ENCODE data around the gene CERS6.
"Not testable (repeated sequence)": the region's sequence is repeated elsewhere in the genome, so short reads cannot be mapped to it uniquely, and the experiment has no call there.

CERS6 gene

GRCh38 chr2:168455645-168456520, at the start of gene CERS6:
Gene CERS6, plus strand, starts transcription at chr2:168456272. Its CDS starts 177 bp downstream, at chr2:168456449.
- H2AFZ ChIP-seq = peak within 1 kb of the TSS; percentile 98
- H3K4me2 ChIP-seq (ENCODE audit: low read length) = peak within 1 kb of the TSS; percentile 86
- H3K4me3 ChIP-seq (ENCODE audit: low read depth, low read length) = peak within 1 kb of the TSS; percentile 70
- H3K4me1 ChIP-seq = peaks cover 4% of the 10 kb centered on the region
- no peaks in the 10 kb centered on the region for H3K27me3 ChIP-seq (ENCODE audit: control insufficient read depth, insufficient read depth, low read length)
- H3K36me3 ChIP-seq (ENCODE audit: control insufficient read depth, insufficient read depth, low read length) = no peaks in the 10 kb centered on the region
- H3K9me3 ChIP-seq (ENCODE audit: control insufficient read depth, low read length) = no peaks in the 10 kb centered on the region
- H3K79me2 ChIP-seq = peaks cover 14% of the 10 kb centered on the region
- H3K27ac ChIP-seq = peak within 1 kb of the TSS; percentile 58
- peak within 1 kb of the TSS; percentile 56 for H3K9ac ChIP-seq
- TF ChIP-seq CTCF (IDR thresholded peaks at IDR 0.05) = no peak

GRCh38 chr2:168412301-168412700, 43.8 kb upstream of the CERS6 start:
- H3K4me2 ChIP-seq (ENCODE audit: low read length); H3K27ac ChIP-seq; H2AFZ ChIP-seq; H3K79me2 ChIP-seq; H3K4me1 ChIP-seq; H3K4me3 ChIP-seq (ENCODE audit: low read depth, low read length); H3K36me3 ChIP-seq (ENCODE audit: control insufficient read depth, insufficient read depth, low read length); H3K9me3 ChIP-seq (ENCODE audit: control insufficient read depth, low read length); H3K9ac ChIP-seq; H3K27me3 ChIP-seq (ENCODE audit: control insufficient read depth, insufficient read depth, low read length): not testable (repeated sequence)

- H3K9ac ChIP-seq; H3K36me3 ChIP-seq (ENCODE audit: control insufficient read depth, insufficient read depth, low read length); H3K27ac ChIP-seq; H2AFZ ChIP-seq; H3K4me2 ChIP-seq (ENCODE audit: low read length); H3K9me3 ChIP-seq (ENCODE audit: control insufficient read depth, low read length); H3K27me3 ChIP-seq (ENCODE audit: control insufficient read depth, insufficient read depth, low read length); H3K79me2 ChIP-seq; H3K4me3 ChIP-seq (ENCODE audit: low read depth, low read length); H3K4me1 ChIP-seq: not testable (repeated sequence)
These were observed 43.0 kb upstream of the CERS6 start for GRCh38 chr2:168413101-168413500.

- H3K27ac ChIP-seq = no peak overlapping the region
- no peak overlapping the region for H3K4me3 ChIP-seq (ENCODE audit: low read depth, low read length)
- H2AFZ ChIP-seq = no peak overlapping the region
- TF ChIP-seq CTCF (IDR thresholded peaks at IDR 0.05) = no peak
- H3K9me3 ChIP-seq (ENCODE audit: control insufficient read depth, low read length) = no peaks in the 10 kb centered on the region
- H3K4me1 ChIP-seq = no peaks in the 10 kb centered on the region
- H3K9ac ChIP-seq = no peak overlapping the region
- H3K4me2 ChIP-seq (ENCODE audit: low read length) = no peak overlapping the region
- no peaks in the 10 kb centered on the region for H3K27me3 ChIP-seq (ENCODE audit: control insufficient read depth, insufficient read depth, low read length)
- H3K79me2 ChIP-seq = no peaks in the 10 kb centered on the region
- H3K36me3 ChIP-seq (ENCODE audit: control insufficient read depth, insufficient read depth, low read length) = no peaks in the 10 kb centered on the region
These were observed 39.5 kb upstream of the CERS6 start for GRCh38 chr2:168416555-168416954.

DNA sequence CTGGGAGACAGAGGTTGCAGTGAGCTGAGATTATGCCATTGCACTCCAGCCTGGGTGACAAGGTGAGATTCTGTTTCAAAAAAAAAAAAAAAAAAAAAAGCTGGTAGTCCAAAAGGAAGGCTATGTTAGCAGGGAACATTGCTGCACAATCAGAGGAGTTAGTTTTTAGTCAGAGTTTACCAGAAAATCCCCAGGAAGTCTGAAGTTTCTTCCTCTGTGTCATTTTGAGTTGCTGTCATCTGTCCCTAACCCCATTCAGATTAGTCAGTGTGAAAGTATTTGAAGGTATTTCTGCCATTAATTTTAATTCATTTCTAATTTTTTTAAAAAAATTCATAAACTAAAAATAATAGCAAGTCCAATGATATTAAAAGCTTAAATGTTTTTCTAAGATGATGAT, 33.5 kb upstream of the CERS6 start:
- no peak overlapping the region for H3K4me2 ChIP-seq (ENCODE audit: low read length)
- H3K9me3 ChIP-seq (ENCODE audit: control insufficient read depth, low read length) = no peaks in the 10 kb centered on the region
- no peak overlapping the region for H3K4me3 ChIP-seq (ENCODE audit: low read depth, low read length)
- no peak for TF ChIP-seq CTCF (IDR thresholded peaks at IDR 0.05)
- peaks cover 7% of the 10 kb centered on the region for H3K4me1 ChIP-seq
- no peak overlapping the region for H3K27ac ChIP-seq
- no peaks in the 10 kb centered on the region for H3K27me3 ChIP-seq (ENCODE audit: control insufficient read depth, insufficient read depth, low read length)
- no peak overlapping the region for H3K9ac ChIP-seq
- no peak overlapping the region for H2AFZ ChIP-seq
- H3K79me2 ChIP-seq = no peaks in the 10 kb centered on the region
- H3K36me3 ChIP-seq (ENCODE audit: control insufficient read depth, insufficient read depth, low read length) = no peaks in the 10 kb centered on the region

Data from parathyroid adenoma (tissue), 2 donors.